B cell (primary cell): ENCODE measurements around the gene DOHH. TPM values are rescaled to one million over a fixed set of nuclear protein-coding genes. Genes with fewer than 3 reads are reported as not detected.

ENCODE experiments used
- ATAC-seq: fragments of 200-7000 bp; cut with Tn5 transposase; one replicate; pipeline ENCODE4 v1.10.0; 2021; ENCODE audit warnings: low read depth, mild to moderate bottlenecking, moderate number of reproducible peaks, moderate library complexity
- CTCF ChIA-PET: fragments of 350-600 bp; sonication (Branson Sonifier 250); formaldehyde crosslinking; loops from one replicate; lab custom pipeline; 2021; ENCODE audit warnings: antibody characterized with exemption, inconsistent platforms; lab: Charles Lee
- POLR2A ChIA-PET: fragments of 350-600 bp; sonication (Branson Sonifier 250); formaldehyde crosslinking; loops from one replicate; lab custom pipeline; 2021; ENCODE audit warnings: antibody characterized with exemption; lab: Charles Lee
- DNase-seq: peaks from one replicate; pipeline ENCODE4 v3.0.0; 2013
- H2AFZ ChIP-seq: 2 replicates; pipeline ENCODE4 v1.6.1; 2012; ENCODE audit warnings: mild to moderate bottlenecking, low read depth, low read length; ENCODE audit not compliant: insufficient read depth, poor library complexity, severe bottlenecking
- H3K27ac ChIP-seq, 2 donors: 1 replicate in 1 of 2; 2 replicates in 1 of 2; pipeline ENCODE4 v1.5.1; 2012 to 2013; ENCODE audit warnings: low read length in 2 of 2, mild to moderate bottlenecking in 2 of 2, moderate library complexity in 1 of 2
- H3K27me3 ChIP-seq, 4 experiments: fragments of 200-600 bp in 1 of 4; sonication (generic) in 1 of 4; replicated peaks in 1 of 4; 1 replicate in 2 of 4; 2 replicates in 2 of 4; pipeline versions ENCODE4 v1.6.1 to v1.7.0; 2013 to 2016; ENCODE audit warnings: low read length in 3 of 4, mild to moderate bottlenecking in 2 of 4, mixed read lengths in 1 of 4, moderate library complexity in 1 of 4; ENCODE audit not compliant: insufficient read depth in 4 of 4, control insufficient read depth in 3 of 4; ENCODE audit errors: control extremely low read depth in 1 of 4
- H3K36me3 ChIP-seq, 2 experiments: replicated peaks in 1 of 2; 1 replicate in 1 of 2; 2 replicates in 1 of 2; pipeline versions ENCODE4 v1.6.1 to v1.7.1; 2013; ENCODE audit warnings: low read length in 1 of 2; ENCODE audit not compliant: insufficient read depth in 2 of 2, control insufficient read depth in 1 of 2; ENCODE audit errors: control extremely low read depth in 1 of 2, extremely low read depth in 1 of 2
- H3K4me1 ChIP-seq, 2 donors: fragments of 200-600 bp in 1 of 2; sonication (generic) in 1 of 2; 1 replicate in 1 of 2; 2 replicates in 1 of 2; pipeline versions ENCODE4 v1.5.1 to v1.6.1; 2013 to 2017; ENCODE audit warnings: low read length in 2 of 2; ENCODE audit not compliant: control insufficient read depth in 2 of 2, insufficient read depth in 2 of 2
- H3K4me2 ChIP-seq: replicated peaks from 2 replicates; pipeline ENCODE3; 2012; ENCODE audit warnings: mild to moderate bottlenecking, low read depth, low read length; ENCODE audit not compliant: poor library complexity, severe bottlenecking
- H3K4me3 ChIP-seq, 5 experiments: fragments of 200-600 bp in 1 of 5; sonication (generic) in 1 of 5; 1 replicate in 3 of 5; 2 replicates in 2 of 5; pipeline versions ENCODE4 v1.5.1 to v1.7.0; 2011 to 2016; ENCODE audit warnings: low read length in 4 of 5, mild to moderate bottlenecking in 4 of 5, low read depth in 2 of 5, control low read depth in 1 of 5, moderate library complexity in 1 of 5; ENCODE audit not compliant: insufficient read depth in 1 of 5; ENCODE audit errors: control extremely low read depth in 1 of 5, extremely low read depth in 1 of 5
- H3K79me2 ChIP-seq: fragments of 200-600 bp; sonication (generic); one replicate; pipeline ENCODE4 v1.6.0; 2016; ENCODE audit warnings: low read length; ENCODE audit not compliant: control insufficient read depth, insufficient read depth
- H3K9ac ChIP-seq: fragments of 200-600 bp; sonication (generic); 2 replicates; pipeline ENCODE4 v1.6.1; 2017; ENCODE audit warnings: mild to moderate bottlenecking, low read length, moderate library complexity
- H3K9me3 ChIP-seq, 3 donors: one replicate each; pipeline versions ENCODE4 v1.6.1 to v1.7.1; 2013; ENCODE audit warnings: low read length in 2 of 3; ENCODE audit not compliant: control insufficient read depth in 2 of 3, insufficient read depth in 1 of 3; ENCODE audit errors: control extremely low read depth in 1 of 3
- H4K20me1 ChIP-seq: 2 replicates; pipeline ENCODE4 v1.6.0; 2012; ENCODE audit warnings: mild to moderate bottlenecking, low read length; ENCODE audit not compliant: insufficient read depth, control insufficient read depth, poor library complexity, severe bottlenecking
- H3K27ac Mint-ChIP-seq: one replicate; pipeline ENCODE4 v1.8.0; 2021; ENCODE audit warnings: mixed read lengths
- H3K27me3 Mint-ChIP-seq: one replicate; pipeline ENCODE4 v1.8.0; 2021; ENCODE audit warnings: mixed read lengths
- H3K4me1 Mint-ChIP-seq: one replicate; pipeline ENCODE4 v1.8.0; 2021; ENCODE audit warnings: mixed read lengths
- H3K4me3 Mint-ChIP-seq: one replicate; pipeline ENCODE4 v1.8.0; 2021; ENCODE audit warnings: mixed read lengths
- H3K9me3 Mint-ChIP-seq: one replicate; pipeline ENCODE4 v1.8.0; 2022; ENCODE audit warnings: mixed read lengths; ENCODE audit not compliant: insufficient read depth
- EZH2 ChIP-seq: IDR thresholded peaks from 2 replicates; pipeline ENCODE4 v1.6.1; 2012; ENCODE audit warnings: borderline replicate concordance, low read depth, mild to moderate bottlenecking, moderate library complexity, low read length; ENCODE audit not compliant: insufficient read depth, poor library complexity, severe bottlenecking
- WGBS: methylation state at CpG from one replicate; pipeline ENCODE4 v1.1.5; 2013; ENCODE audit warnings: missing lambda C conversion rate; ENCODE audit not compliant: insufficient coverage; 5-methylcytosine and 5-hydroxymethylcytosine counted together
- intact Hi-C: fragments of 100-400 bp; cut with micrococcal nuclease; formaldehyde crosslinking; loops from one replicate; pipeline ENCODE4 v1.10.0; 2022
- polyA plus RNA-seq: library from polyadenylated mRNA; depleted of rRNA; stranded (reverse); fragments of >200 nt; gene quantifications from 2 replicates; pipeline ENCODE4 v1.2.3, GENCODE V29; 2012
- total RNA-seq, 2 donors: library from RNA; stranded (reverse); fragments of 120-200 nt in 1 of 2; gene quantifications; 1 replicate in 1 of 2; 2 replicates in 1 of 2; pipeline versions ENCODE4 v1.2.3 to v1.2.4, GENCODE V29; 2013 to 2022
- TF ChIP-seq, protein P1 (sequence below): fragments of 200-600 bp; IDR thresholded peaks from one replicate; pipeline ENCODE4 v1.8.0; 2022; ENCODE audit warnings: antibody characterized with exemption, mild to moderate bottlenecking

The DOHH gene
- total and polyA plus RNA-seq, 2 donors (not counting 1 experiment from before 2014, with no cell fraction given): 6.6 to 8.6 TPM

DNA sequence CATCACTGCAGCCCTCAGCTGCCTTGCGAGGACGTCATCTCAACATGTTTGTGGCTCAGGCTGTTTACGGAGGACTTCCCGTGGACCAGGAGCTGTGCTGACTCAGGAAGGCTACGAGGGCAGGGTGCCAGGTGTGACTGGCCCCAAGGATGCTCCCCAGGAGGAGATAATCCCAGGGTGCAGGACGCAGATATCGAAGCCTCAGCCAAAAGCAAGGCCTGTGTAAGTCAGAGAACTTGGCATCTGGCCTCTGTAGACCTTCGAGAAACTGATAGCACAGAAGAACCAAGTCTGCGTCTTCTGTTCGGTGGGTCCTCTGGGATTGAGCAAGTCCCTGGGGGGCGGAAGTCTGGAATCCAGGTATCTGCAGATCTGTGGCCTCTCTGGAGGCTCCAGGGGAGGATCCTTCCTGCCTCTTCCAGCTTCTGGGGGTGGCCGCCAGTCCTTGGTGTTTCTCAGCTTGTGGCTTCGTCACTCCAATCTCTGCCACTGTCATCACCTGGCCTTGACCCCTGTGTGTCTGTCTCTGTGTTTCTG lies 2.6 kb upstream of the DOHH start:
- Mint-ChIP-seq H3K4me1 (peaks cover 40% of the 10 kb centered on the region), H3K4me3 (no peak overlapping the region), H3K27me3 (no peaks in the 10 kb centered on the region), H3K9me3 (no peaks in the 10 kb centered on the region), H3K27ac (no peak overlapping the region)
- POLR2A ChIA-PET: interaction anchor here (0.7 to 1.1 kb wide), 2 partner anchors 14 to 314 kb away, joined by 3 to 4 read pairs; no protein-coding TSS in a partner anchor
- H3K4me3 ChIP-seq: no peak overlapping the region
- no peak overlapping the region for H2AFZ ChIP-seq
- intact Hi-C loops: loop anchor here (10.0 kb wide), 1 partner anchor 972 kb away; the partner anchor contains the start of gene HDGFL2
- H4K20me1 ChIP-seq: peaks cover 9% of the 10 kb centered on the region
- peaks cover 50% of the 10 kb centered on the region for H3K79me2 ChIP-seq
- no peak overlapping the region for H3K9ac ChIP-seq
- H3K27me3 ChIP-seq: no peaks in the 10 kb centered on the region
- no peak for DNase-seq
- H3K4me1 ChIP-seq: peaks cover 18 to 32% of the 10 kb centered on the region in 2 donors
- WGBS: 91% methylated on average over 11 of the region's 13 CpGs
- no peak for ATAC-seq
- CTCF ChIA-PET: no interaction called here
- no peak overlapping the region for H3K4me2 ChIP-seq
- H3K27ac ChIP-seq: no peak overlapping the region
- H3K9me3 ChIP-seq: no peaks in the 10 kb centered on the region
- no peaks in the 10 kb centered on the region for H3K36me3 ChIP-seq
- TF ChIP-seq, protein P1, sequence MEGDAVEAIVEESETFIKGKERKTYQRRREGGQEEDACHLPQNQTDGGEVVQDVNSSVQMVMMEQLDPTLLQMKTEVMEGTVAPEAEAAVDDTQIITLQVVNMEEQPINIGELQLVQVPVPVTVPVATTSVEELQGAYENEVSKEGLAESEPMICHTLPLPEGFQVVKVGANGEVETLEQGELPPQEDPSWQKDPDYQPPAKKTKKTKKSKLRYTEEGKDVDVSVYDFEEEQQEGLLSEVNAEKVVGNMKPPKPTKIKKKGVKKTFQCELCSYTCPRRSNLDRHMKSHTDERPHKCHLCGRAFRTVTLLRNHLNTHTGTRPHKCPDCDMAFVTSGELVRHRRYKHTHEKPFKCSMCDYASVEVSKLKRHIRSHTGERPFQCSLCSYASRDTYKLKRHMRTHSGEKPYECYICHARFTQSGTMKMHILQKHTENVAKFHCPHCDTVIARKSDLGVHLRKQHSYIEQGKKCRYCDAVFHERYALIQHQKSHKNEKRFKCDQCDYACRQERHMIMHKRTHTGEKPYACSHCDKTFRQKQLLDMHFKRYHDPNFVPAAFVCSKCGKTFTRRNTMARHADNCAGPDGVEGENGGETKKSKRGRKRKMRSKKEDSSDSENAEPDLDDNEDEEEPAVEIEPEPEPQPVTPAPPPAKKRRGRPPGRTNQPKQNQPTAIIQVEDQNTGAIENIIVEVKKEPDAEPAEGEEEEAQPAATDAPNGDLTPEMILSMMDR: no peak
- no peak for TF ChIP-seq EZH2

DNA sequence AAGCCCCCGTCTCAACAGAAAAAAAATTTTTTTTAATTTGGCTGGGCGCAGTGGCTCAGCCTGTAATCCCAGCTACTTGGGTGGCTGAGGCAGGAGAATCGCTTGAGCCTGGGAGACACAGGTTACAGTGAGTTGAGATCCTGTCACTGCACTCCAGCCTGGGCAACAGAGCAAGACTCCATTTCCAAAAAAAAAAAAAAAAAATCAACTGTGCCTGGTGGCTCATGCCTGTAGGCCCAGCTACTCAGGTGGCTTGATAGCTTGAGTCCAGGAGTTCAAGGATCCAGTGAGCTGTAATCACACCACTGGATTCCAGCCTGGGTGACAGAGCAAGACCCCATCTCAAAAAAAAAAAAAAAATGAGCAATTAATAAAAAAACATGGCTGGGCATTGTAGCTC lies 1.3 kb upstream of the DOHH start:
- no peaks in the 10 kb centered on the region for H4K20me1 ChIP-seq
- intact Hi-C loops: loop anchor here (2.0 to 10.0 kb wide), 2 partner anchors 125 to 973 kb away; partner anchors contain the start of genes CACTIN and HDGFL2
- peaks cover 0 to 1% of the 10 kb centered on the region in 2 experiments for H3K36me3 ChIP-seq
- H3K9me3 Mint-ChIP-seq: no peaks in the 10 kb centered on the region
- no peak for ATAC-seq
- no peak overlapping the region for H3K4me2 ChIP-seq
- ChIA-PET CTCF (interaction anchor here (1.1 kb wide), 2 partner anchors 17 to 201 kb away, joined by 3 to 5 read pairs; no protein-coding TSS in a partner anchor), POLR2A (interaction anchor here (1.5 kb wide), 1 partner anchor 261 kb away, joined by 4 read pairs; the partner anchor contains the start of gene MRPL54)
- 83% methylated on average over 1 of the region's 3 CpGs for WGBS
- no peak overlapping the region for H3K27ac Mint-ChIP-seq
- no peak overlapping the region for H3K4me3 Mint-ChIP-seq
- DNase-seq: no peak
- H3K79me2 ChIP-seq: peaks cover 49% of the 10 kb centered on the region
- no peak for TF ChIP-seq EZH2
- TF ChIP-seq, protein P1: no peak
- no peak overlapping the region for H3K9ac ChIP-seq
- no peak overlapping the region for H2AFZ ChIP-seq
- no peaks in the 10 kb centered on the region for H3K9me3 ChIP-seq
- no peak overlapping the region for H3K4me3 ChIP-seq
- no peak overlapping the region for H3K27ac ChIP-seq
- peaks cover 30% of the 10 kb centered on the region for H3K4me1 Mint-ChIP-seq
- H3K4me1 ChIP-seq: peaks cover 10 to 23% of the 10 kb centered on the region in 2 donors
- no peaks in the 10 kb centered on the region for H3K27me3 ChIP-seq
- no peaks in the 10 kb centered on the region for H3K27me3 Mint-ChIP-seq
